SK-N-SH (cell line): ENCODE data around the gene LIX1. TPM values are rescaled to one million over a fixed set of nuclear protein-coding genes. Genes with fewer than 3 reads are reported as not detected.

Experiments used
- CTCF ChIA-PET: fragments of 300-600, 350-600 bp; formaldehyde crosslinking; extraction: SDS; loops from one replicate; lab custom pipeline; 2021; lab: Yijun Ruan, JAX
- POLR2A ChIA-PET: fragments of 350-600 bp; sonication (Branson Sonifier 250); formaldehyde crosslinking; extraction: SDS; loops from one replicate; lab custom pipeline; 2020; ENCODE audit warnings: antibody characterized with exemption, inconsistent platforms; lab: Yijun Ruan, JAX
- DNase-seq: peaks from one replicate; pipeline ENCODE4 v3.0.0; 2012
- H2AFZ ChIP-seq: fragments of 200-600 bp; sonication (generic); 2 replicates; pipeline ENCODE4 v1.8.1; 2016; ENCODE audit warnings: antibody characterized with exemption, mild to moderate bottlenecking, low read depth
- H3F3A ChIP-seq: fragments of 200-600 bp; sonication (generic); replicated peaks from 2 replicates; pipeline ENCODE3; 2016; ENCODE audit warnings: antibody characterized with exemption, mild to moderate bottlenecking; ENCODE audit not compliant: insufficient read depth
- H3K27ac ChIP-seq, 2 experiments: fragments of 200-500 bp in 1 of 2; fragments of 200-600 bp in 1 of 2; sonication (Bioruptor generic) in 1 of 2; sonication (generic), shearing (Covaris generic) in 1 of 2; 2 replicates each; pipeline versions ENCODE4 v1.5.1 to v1.6.1; 2014 to 2016; ENCODE audit warnings: low read depth in 2 of 2, inconsistent platforms in 1 of 2, low read length in 1 of 2, mild to moderate bottlenecking in 1 of 2, mixed read lengths in 1 of 2
- H3K27me3 ChIP-seq: fragments of 200-600 bp; sonication (generic), shearing (Covaris generic); 2 replicates; pipeline ENCODE4 v1.6.1; 2016; ENCODE audit warnings: mixed run types; ENCODE audit not compliant: insufficient read depth
- H3K36me3 ChIP-seq, 2 experiments: fragments of 200-500 bp in 1 of 2; fragments of 200-600 bp in 1 of 2; sonication (Bioruptor generic) in 1 of 2; sonication (generic) in 1 of 2; replicated peaks in 1 of 2; 2 replicates each; pipeline versions ENCODE3 to v1.5.1; 2014 to 2016; ENCODE audit warnings: low read length in 1 of 2, mild to moderate bottlenecking in 1 of 2; ENCODE audit not compliant: insufficient read depth in 2 of 2, control insufficient read depth in 1 of 2
- H3K4me1 ChIP-seq, 2 experiments: fragments of 200-500 bp in 1 of 2; fragments of 200-600 bp in 1 of 2; sonication (Bioruptor generic) in 1 of 2; sonication (generic), shearing (Covaris generic) in 1 of 2; 2 replicates each; pipeline versions ENCODE4 v1.5.1 to v1.6.1; 2014 to 2016; ENCODE audit warnings: low read depth in 1 of 2, low read length in 1 of 2, mixed run types in 1 of 2; ENCODE audit not compliant: insufficient read depth in 2 of 2, control insufficient read depth in 1 of 2
- H3K4me2 ChIP-seq: fragments of 200-600 bp; sonication (generic), shearing (Covaris generic); 2 replicates; pipeline ENCODE4 v1.6.1; 2017; ENCODE audit warnings: mixed run types
- H3K4me3 ChIP-seq, 2 experiments: fragments of 200-500 bp in 1 of 2; fragments of 200-600 bp in 1 of 2; sonication (Bioruptor generic) in 1 of 2; sonication (generic), shearing (Covaris generic) in 1 of 2; 2 replicates each; pipeline versions ENCODE4 v1.5.1 to v1.8.1; 2014 to 2016; ENCODE audit warnings: low read depth in 2 of 2, inconsistent platforms in 1 of 2, low read length in 1 of 2, mild to moderate bottlenecking in 1 of 2, mixed read lengths in 1 of 2, moderate library complexity in 1 of 2
- H3K79me2 ChIP-seq: fragments of 200-600 bp; sonication (generic); 2 replicates; pipeline ENCODE4 v1.8.1; 2017; ENCODE audit warnings: mild to moderate bottlenecking; ENCODE audit not compliant: insufficient read depth
- H3K9ac ChIP-seq: fragments of 200-600 bp; sonication (generic); 2 replicates; pipeline ENCODE4 v1.6.1; 2017; ENCODE audit warnings: mixed run types
- H3K9me2 ChIP-seq: fragments of 200-600 bp; sonication (generic); 2 replicates; pipeline ENCODE4 v1.6.1; 2017; ENCODE audit warnings: mixed run types
- H3K9me3 ChIP-seq: fragments of 200-600 bp; sonication (generic); 2 replicates; pipeline ENCODE4 v1.6.1; 2017; ENCODE audit warnings: mixed run types, mild to moderate bottlenecking, moderate library complexity
- H4K20me1 ChIP-seq: fragments of 200-600 bp; sonication (generic); 2 replicates; pipeline ENCODE4 v1.6.1; 2017; ENCODE audit warnings: mild to moderate bottlenecking, mixed run types; ENCODE audit not compliant: insufficient read depth
- CHD2 ChIP-seq: fragments of 150-350 bp; IDR thresholded peaks from 2 replicates; pipeline ENCODE4 v1.6.1; 2018; ENCODE audit warnings: low read length; ENCODE audit not compliant: partially characterized antibody
- ELF1 ChIP-seq: IDR thresholded peaks from 2 replicates; pipeline ENCODE4 v1.4.0; 2012
- EP300 ChIP-seq, 2 experiments: IDR thresholded peaks; 2 replicates each; pipeline versions ENCODE4 v1.4.0 to v1.6.1; 2012; ENCODE audit warnings: borderline replicate concordance in 1 of 2, low read depth in 1 of 2, low read length in 1 of 2
- FOSL2 ChIP-seq: IDR thresholded peaks from 2 replicates; pipeline ENCODE4 v1.4.0; 2012; ENCODE audit warnings: low read depth, mild to moderate bottlenecking, moderate library complexity, borderline replicate concordance
- FOXM1 ChIP-seq: IDR thresholded peaks from 2 replicates; pipeline ENCODE4 v1.4.0; 2012; ENCODE audit warnings: low read depth, mild to moderate bottlenecking
- GATA2 ChIP-seq: sonication (generic); formaldehyde crosslinking; IDR thresholded peaks from 2 replicates; pipeline ENCODE4 v1.5.0; 2020; ENCODE audit warnings: mild to moderate bottlenecking, missing genetic modification reagents
- MXI1 ChIP-seq: IDR thresholded peaks from 2 replicates; pipeline ENCODE4 v1.6.1; 2012; ENCODE audit warnings: mild to moderate bottlenecking, low read depth, low read length, improper control_type of control experiment
- NRF1 ChIP-seq: IDR thresholded peaks from 2 replicates; pipeline ENCODE4 v1.6.1; 2012; ENCODE audit warnings: low read depth, mild to moderate bottlenecking, low read length
- POLR2AphosphoS5 ChIP-seq: IDR thresholded peaks from 2 replicates; pipeline ENCODE4 v1.6.1; 2012; ENCODE audit warnings: low read depth, low read length
- RAD21 ChIP-seq: IDR thresholded peaks from 2 replicates; pipeline ENCODE4 v1.6.1; 2012; ENCODE audit warnings: mild to moderate bottlenecking, low read length
- RCOR1 ChIP-seq: fragments of 150-350 bp; IDR thresholded peaks from 2 replicates; pipeline ENCODE4 v1.6.1; 2017; ENCODE audit warnings: antibody characterized with exemption, low read length
- SMC3 ChIP-seq: IDR thresholded peaks from 2 replicates; pipeline ENCODE4 v1.6.1; 2012; ENCODE audit warnings: low read depth, low read length, improper control_type of control experiment
- TEAD4 ChIP-seq: IDR thresholded peaks from 2 replicates; pipeline ENCODE4 v1.4.0; 2012; ENCODE audit warnings: mild to moderate bottlenecking, borderline replicate concordance; ENCODE audit not compliant: insufficient read depth
- YY1 ChIP-seq: IDR thresholded peaks from 2 replicates; pipeline ENCODE4 v1.4.0; 2012; ENCODE audit warnings: low read depth, mild to moderate bottlenecking
- WGBS: methylation state at CpG from one replicate; pipeline ENCODE4 v1.1.6; 2017; ENCODE audit warnings: low lambda C conversion rate; 5-methylcytosine and 5-hydroxymethylcytosine counted together
- polyA plus RNA-seq, 3 experiments: library from polyadenylated mRNA; depleted of rRNA; stranded (reverse); fragments of >200 nt; gene quantifications; 2 replicates each; pipeline ENCODE4 v1.2.3, GENCODE V29; 2012
- TF ChIP-seq, protein P1 (sequence below): fragments of 200-600 bp; sonication (generic); IDR thresholded peaks from 2 replicates; pipeline ENCODE4 v1.6.1; 2017; ENCODE audit warnings: antibody characterized with exemption, mild to moderate bottlenecking, moderate library complexity
- TF ChIP-seq, protein P2 (sequence below): IDR thresholded peaks from 2 replicates; pipeline ENCODE4 v1.4.0; 2012; ENCODE audit warnings: low read depth

The LIX1 gene
- 0.02 TPM in 1 of 2 replicates, not detected in the other for polyA plus RNA-seq (2012; rRNA removed)
- 0.01 TPM in 2 replicates for polyA plus RNA-seq (2012; cell fraction: cytosol; rRNA removed)
- polyA plus RNA-seq (2012; cell fraction: nucleus; rRNA removed) = 0.01 TPM in 1 of 2 replicates, not detected in the other

DNA sequence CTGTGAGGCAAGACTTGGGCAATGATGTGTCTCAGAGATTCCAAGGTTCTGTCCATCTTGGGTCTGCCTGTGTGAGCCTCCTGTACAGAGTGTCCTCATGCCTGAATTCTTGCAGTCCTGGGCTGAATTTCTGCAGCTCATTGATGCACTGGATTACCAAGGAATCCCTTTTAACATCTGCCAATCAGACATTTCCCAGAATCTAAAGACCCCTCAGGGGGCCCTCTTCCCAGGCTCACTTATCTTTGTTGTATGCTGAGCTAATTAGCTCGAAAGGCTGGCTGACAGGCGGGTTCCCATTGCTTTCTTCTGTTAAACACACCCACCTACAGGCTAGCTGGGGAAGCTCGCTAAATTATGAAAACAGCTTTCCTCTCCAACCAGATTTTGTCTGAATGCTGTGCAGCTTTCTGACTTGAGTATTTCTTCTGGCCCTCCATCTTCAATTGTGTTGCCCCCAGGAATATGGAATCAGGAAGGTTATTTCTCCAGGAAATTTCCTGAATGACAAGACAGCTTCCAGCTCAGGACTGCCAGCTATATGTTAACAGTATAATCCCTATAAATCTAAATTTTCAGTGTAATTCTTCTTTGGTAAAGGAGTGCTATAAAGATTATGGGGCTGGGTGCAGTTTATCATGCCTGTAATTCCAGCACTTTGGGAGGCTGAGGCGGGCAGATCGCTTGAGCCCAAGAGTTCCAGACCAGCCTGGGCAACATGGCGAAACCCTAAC is at the start of gene LIX1:
Gene LIX1, minus strand, starts transcription at position 91 of the 734 bp plus-strand sequence. Its CDS starts 35 bp downstream, at position 56.
- no peaks in the 10 kb centered on the region for H3K36me3 ChIP-seq
- no peak within 1 kb of the TSS for H3K4me2 ChIP-seq
- peak; percentile 68 for DNase-seq
- H3K9ac ChIP-seq = no peak within 1 kb of the TSS
- no peaks in the 10 kb centered on the region for H4K20me1 ChIP-seq
- POLR2A ChIA-PET = no interaction called here
- TF ChIP-seq TEAD4 = no peak
- peak; percentile 41; the same call in 1 of the 2 replicates for TF ChIP-seq RCOR1
- no peak for TF ChIP-seq YY1
- no peak for TF ChIP-seq FOXM1
- TF ChIP-seq MXI1 = no peak
- TF ChIP-seq, protein P1, sequence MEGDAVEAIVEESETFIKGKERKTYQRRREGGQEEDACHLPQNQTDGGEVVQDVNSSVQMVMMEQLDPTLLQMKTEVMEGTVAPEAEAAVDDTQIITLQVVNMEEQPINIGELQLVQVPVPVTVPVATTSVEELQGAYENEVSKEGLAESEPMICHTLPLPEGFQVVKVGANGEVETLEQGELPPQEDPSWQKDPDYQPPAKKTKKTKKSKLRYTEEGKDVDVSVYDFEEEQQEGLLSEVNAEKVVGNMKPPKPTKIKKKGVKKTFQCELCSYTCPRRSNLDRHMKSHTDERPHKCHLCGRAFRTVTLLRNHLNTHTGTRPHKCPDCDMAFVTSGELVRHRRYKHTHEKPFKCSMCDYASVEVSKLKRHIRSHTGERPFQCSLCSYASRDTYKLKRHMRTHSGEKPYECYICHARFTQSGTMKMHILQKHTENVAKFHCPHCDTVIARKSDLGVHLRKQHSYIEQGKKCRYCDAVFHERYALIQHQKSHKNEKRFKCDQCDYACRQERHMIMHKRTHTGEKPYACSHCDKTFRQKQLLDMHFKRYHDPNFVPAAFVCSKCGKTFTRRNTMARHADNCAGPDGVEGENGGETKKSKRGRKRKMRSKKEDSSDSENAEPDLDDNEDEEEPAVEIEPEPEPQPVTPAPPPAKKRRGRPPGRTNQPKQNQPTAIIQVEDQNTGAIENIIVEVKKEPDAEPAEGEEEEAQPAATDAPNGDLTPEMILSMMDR = peak; percentile 67
- TF ChIP-seq ELF1 = no peak
- peak in 1 of 2 experiments; percentile 56; a peak in 1 of 4 replicates for TF ChIP-seq EP300 (IDR thresholded peaks at IDR 0.05; ENCODE audit: borderline replicate concordance in 1 of 2, low read depth in 1 of 2, low read length in 1 of 2)
- TF ChIP-seq RAD21 = peak; percentile 88
- TF ChIP-seq FOSL2 = no peak
- TF ChIP-seq SMC3 = peak; percentile 69
- TF ChIP-seq CHD2 = peak; percentile 58
- TF ChIP-seq NRF1 = no peak
- no peak for TF ChIP-seq POLR2AphosphoS5
- TF ChIP-seq, protein P2, sequence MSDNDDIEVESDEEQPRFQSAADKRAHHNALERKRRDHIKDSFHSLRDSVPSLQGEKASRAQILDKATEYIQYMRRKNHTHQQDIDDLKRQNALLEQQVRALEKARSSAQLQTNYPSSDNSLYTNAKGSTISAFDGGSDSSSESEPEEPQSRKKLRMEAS = no peak
- TF ChIP-seq GATA2 (CRISPR knock-in tag) = peak; percentile 70
- WGBS = 2% methylated on average over 3 of the region's 6 CpGs
- H3K79me2 ChIP-seq = no peaks in the 10 kb centered on the region
- H3K4me3 ChIP-seq = no peak within 1 kb of the TSS
- H3K27me3 ChIP-seq = no peaks in the 10 kb centered on the region
- H3K27ac ChIP-seq = no peak within 1 kb of the TSS
- H3F3A ChIP-seq = no peaks in the 10 kb centered on the region
- no peaks in the 10 kb centered on the region for H3K9me3 ChIP-seq
- no peaks in the 10 kb centered on the region for H3K9me2 ChIP-seq
- H2AFZ ChIP-seq = no peak within 1 kb of the TSS; the same call in 1 of the 2 replicates
- H3K4me1 ChIP-seq = peaks cover 0 to 3% of the 10 kb centered on the region in 2 experiments; a peak in 2 of 4 replicates
- CTCF ChIA-PET = interaction anchor here (0.6 to 5.6 kb wide), 39 partner anchors 8 to 529 kb away, joined by 3 to 60 read pairs (median 4); partner anchors contain the start of genes ERAP1 and LNPEP
